Raji (cell line): Measurements from ENCODE around the gene ANO1.

Source experiments
- POLR2A ChIP-seq: IDR thresholded peaks from 2 replicates; pipeline ENCODE4 v1.6.1; 2011; ENCODE audit warnings: low read depth, low read length, control low read depth; ENCODE audit not compliant: insufficient read depth

ANO1 gene

DNA sequence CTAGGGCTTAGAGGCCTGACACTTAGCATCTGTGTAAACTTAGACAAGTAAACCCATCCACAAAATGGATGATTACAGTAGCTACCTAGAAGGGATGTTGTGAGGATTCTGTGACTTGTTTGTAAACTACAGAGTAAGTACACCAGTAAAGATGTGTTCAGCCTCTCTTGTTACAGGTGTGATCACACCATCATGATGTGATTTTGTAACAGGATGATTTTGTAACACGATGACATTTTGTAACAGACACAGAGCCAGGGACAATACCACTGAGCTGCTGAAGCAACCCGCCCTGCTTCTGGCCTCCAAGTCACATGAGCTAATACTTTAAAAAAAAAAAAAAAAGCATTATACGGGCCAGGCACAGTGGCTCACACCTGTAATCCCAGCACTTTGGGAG, 142.0 kb downstream of the ANO1 start:
- TF ChIP-seq POLR2A = no peak

DNA sequence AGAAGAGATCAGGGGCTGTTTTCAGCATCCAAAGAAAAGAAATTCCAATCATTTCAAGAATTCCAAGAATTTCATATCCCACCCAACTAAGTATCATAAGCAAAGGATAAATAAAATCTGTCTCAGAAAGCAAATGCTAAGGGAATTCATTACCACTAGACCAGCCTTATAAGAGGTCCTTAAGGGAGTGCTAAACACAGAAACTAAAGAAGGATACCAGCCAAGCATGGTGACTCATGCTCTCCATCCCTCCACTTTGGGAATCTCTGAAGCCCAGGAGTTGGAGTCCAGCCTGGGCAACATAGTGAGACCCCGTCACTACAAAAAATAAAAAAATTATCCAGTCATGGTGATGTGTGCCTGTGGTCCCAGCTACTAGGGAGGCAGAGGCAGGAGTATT, 142.8 kb downstream of the ANO1 start:
- TF ChIP-seq POLR2A = no peak

DNA sequence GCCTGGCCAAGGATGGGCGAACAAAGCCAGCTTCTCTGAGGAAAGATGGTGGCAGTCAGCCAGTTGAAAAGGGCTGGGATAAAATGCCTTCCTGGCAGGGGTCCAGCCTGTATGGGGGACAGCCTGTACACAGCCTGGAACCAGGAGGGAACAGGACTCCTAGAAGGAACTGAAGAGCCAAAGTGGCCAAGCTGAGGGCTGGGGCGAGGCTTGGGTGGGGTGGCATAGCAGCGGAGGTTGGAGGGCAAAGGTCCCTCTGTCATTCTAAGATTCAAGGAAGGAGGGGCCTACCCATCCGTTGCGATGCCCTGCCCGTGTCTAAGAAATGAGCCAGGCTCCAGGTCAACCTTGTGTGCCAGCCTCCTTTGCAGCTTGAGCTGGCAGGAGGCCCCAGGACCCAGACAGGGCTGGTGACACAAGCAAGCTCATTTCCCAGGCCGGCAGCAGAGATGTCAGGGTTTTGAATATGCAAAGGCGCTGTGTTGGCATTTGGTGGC, 147.6 kb downstream of the ANO1 start:
- TF ChIP-seq POLR2A = no peak

DNA sequence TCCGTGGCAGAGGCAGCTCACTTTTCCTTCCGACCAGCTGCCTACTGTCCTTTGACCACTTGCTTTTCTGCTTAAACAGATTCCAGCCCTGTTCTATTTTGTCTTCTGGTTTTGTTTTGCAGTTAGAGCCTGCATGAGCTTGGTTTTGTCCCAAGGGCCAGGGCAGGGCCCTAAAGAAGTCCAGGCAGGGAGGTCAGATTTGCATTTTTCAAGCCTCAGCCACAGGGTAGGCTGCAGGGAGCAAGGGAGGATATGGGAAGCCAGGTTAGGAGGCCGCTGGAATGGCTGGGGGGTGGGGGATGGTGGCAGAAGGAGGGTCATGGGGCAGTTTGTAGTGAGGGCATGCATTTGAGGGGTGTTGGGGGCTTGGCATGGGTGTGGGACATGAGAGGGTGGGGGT, 148.1 kb downstream of the ANO1 start:
- TF ChIP-seq POLR2A = no peak

DNA sequence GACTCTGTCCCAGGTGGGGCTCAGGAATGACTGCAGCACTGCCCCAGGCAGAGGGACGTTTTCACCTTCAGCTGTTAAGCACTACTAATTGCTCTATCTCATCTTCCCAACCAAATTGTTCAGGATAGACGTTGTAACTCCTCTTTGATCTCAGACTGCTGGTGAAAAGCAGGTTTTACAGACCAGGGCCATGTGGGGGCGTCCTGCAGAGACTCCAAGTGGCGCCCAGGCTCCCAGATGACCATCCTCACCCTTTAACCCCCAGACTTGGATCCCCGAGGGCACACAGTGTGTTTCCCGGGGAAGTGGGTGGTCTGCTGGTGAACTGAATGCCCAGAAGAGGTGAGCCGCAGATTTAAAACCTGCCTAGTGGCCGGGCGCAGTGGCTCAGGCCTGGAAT, 148.8 kb downstream of the ANO1 start:
- no peak for TF ChIP-seq POLR2A

DNA sequence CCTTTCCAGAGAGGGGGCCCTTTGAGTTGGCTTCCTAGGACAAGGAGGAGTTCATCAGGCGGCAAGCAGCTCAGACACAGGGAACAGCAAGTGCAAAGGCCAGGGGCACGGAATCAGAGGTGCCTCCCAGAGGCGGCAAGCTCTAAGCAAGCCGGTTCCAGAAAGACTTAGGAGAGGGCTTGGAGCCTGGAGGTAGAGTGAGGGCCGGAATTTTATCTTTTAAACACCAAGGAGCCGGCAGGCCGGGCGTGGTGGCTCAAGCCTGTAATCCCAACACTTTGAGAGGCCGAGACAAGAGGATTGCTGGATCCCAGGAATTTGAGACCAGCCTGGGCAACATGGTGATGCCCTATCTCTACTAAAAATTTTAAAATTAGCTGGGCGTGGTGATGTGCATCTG, 151.6 kb downstream of the ANO1 start:
- no peak for TF ChIP-seq POLR2A

DNA sequence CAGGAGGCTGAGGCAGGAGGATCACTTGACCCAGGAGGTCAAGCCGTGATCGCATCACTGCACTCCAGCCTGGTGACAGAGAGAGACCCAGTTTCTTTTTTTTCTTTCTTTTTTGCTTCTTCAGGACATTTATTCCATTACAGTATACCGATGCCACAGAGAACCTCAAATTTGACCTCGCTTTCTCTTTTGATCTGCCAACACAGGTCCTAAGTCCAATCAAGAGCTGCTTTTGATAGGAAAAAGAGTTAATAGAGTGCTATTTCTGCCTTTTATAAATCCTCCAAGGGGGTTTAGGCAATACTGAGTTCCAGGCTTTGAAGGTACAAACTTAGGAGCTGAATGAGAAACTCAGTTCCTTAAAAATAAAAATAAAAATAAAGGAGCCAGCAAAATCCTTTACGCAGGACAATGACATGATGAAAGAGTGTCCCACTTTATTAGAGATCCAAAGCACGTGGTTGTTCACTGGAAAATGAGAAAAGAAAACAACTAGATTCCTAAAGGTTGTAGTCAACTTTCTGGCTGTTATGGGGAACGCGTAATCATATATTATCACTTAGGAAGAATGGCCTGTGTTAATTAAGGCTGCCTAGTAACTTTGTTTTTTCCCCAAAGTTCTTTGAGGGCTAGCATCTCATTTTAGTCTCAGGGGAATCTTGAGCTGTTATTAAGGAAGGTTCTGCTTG, 152.2 kb downstream of the ANO1 start:
- no peak for TF ChIP-seq POLR2A

DNA sequence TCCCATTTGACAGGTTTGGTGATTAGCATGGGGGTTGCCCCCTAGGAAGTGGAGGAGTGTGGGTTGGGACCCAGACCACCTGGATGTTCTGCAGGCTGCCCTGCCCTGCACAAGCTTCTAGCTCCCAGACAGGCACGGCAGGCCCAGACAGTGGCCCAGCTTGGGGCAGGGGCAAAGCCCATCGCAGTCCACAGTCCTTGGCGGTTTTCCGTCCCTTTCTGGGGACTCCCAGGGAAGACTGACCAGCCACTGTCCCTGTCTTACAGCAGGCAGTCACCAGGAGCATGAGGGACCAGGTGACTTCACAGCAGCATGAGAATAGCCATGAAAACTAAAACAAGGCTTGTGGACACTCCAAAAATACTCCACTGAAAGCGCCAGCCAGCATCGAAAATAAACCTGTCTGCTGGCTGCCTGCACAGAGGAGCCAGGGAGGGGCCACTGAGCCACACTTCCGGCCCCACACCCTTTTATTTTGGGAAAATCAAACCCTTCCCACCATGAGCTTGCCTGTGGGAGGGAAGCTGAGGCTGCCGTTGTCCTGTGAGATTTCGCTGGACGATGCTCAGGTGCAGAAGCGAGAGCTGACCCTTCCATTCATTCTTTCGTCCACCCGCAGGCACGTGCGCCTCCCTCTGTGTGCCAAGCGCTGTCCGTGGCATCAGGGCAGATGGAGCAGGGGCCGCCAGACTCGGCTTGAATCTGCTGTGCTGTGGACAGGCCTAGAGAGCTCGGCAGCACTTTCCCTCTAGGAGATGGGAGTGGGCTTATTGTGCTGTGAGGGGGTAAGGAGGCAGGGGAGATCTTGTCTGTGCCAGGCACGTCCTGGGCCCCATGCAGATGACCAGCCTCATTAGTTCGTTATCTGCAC, 153.0 kb downstream of the ANO1 start:
- no peak for TF ChIP-seq POLR2A

DNA sequence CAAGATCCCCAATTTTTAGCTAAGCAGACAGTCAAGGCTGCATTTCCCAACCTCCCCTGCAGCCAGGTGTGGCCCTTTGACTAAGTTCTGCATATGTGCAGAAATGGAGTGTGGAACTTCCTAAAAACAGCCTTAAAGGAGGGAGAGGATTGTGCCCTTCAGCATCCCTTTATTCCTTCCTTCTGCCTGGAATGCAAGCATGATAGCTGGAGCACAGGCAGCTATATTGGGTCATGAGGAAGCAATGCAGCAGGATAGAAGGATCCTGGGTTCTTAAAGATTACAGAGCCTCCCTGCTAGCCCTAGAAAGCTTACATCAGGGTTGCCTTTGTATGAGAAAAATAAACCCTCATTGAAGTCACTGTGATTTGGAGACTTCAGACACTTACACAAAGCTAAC, 154.9 kb downstream of the ANO1 start:
- TF ChIP-seq POLR2A = no peak

DNA sequence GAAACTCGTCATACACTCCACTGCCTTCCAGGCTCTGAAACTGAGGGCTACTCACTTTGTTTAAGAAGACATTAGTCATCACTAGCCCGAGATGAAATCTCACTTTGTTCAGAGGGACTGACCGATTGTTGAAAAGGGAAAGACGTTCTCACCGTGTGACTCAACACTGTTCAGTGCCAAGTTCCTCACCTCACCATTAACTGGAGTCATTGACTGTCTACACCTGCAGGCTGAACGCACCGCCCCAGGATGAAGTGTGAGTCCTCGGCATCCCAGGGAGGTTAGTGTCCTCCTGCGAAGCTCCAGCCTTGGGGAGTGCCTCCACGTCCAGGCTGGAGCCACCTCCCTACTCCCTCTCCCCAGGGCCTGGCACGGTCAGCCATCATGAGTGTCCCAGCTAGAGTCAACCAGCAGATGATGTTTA, 155.4 kb downstream of the ANO1 start:
- no peak for TF ChIP-seq POLR2A

DNA sequence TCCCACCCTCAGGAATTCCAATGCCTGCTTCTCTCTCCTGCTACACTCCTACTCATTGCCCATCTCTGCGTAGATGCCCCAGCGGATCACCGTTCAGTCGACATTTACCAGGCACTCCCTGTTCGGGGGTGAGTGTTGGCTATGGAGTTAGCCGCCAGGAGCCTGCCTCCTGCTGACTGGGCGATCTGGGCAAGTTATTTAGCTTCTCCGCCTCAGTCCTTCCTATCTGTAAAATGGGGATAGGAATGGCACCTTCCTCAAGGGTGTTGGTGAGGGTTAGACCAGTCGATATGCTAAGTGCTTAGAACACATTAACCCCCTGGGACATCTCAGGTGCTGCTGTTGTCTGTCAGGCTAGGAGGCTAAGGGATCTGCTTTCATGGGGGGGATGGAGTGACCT, 155.8 kb downstream of the ANO1 start:
- TF ChIP-seq POLR2A = no peak
